ENCODE results near the gene TAS2R3.

TAS2R3 gene

DNA sequence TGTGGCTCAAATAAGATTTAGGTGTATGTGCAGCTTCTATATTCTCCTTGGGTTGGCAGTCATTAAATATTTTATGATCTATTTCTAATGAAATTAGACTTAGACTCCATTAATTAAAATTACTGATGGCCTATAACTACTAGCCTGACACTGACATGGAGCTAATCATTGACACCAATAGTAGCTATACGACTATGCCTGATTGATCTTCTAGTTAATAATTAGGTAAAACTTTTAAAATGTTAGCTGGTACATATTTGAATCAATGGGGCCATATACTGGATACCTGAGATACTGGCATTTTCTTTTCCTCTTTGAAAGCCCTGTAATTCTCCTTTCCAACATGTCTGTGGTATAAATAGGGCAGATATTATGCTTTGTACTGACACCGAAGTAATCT is 41.4 kb upstream of the TAS2R3 start:
- no peak for TF ChIP-seq CTCF (IDR thresholded peaks at IDR 0.05; ENCODE audit: low read depth, low read length, missing control alignments)
- Histone ChIP-seq H3K36me3 (replicated peaks) (no peaks in the 10 kb centered on the region), H3K4me3 (ENCODE audit: low read depth, low read length) (no peak overlapping the region), H3K27me3 (replicated peaks) (no peaks in the 10 kb centered on the region), H3K27ac (no peak overlapping the region)
- DNase-seq = no peak
- in situ Hi-C loops (cut with HindIII; ENCODE audit: low pct_ligation_motif_present, low sequenced_read_pairs) = no loop called here

GRCh38 chr7:141729020-141729419 is 34.9 kb upstream of the TAS2R3 start:
- in situ Hi-C loops (cut with HindIII; ENCODE audit: low pct_ligation_motif_present, low sequenced_read_pairs) = no loop called here
- no peak for TF ChIP-seq CTCF (IDR thresholded peaks at IDR 0.05; ENCODE audit: low read depth, low read length, missing control alignments)
- H3K27me3 ChIP-seq (replicated peaks) = no peaks in the 10 kb centered on the region
- no peak for DNase-seq
- H3K4me3 ChIP-seq (ENCODE audit: low read depth, low read length) = no peak overlapping the region
- no peaks in the 10 kb centered on the region for H3K36me3 ChIP-seq (replicated peaks)
- H3K27ac ChIP-seq = no peak overlapping the region

- Histone ChIP-seq H3K36me3 (replicated peaks) (no peaks in the 10 kb centered on the region), H3K27me3 (replicated peaks) (no peaks in the 10 kb centered on the region), H3K27ac (no peak overlapping the region), H3K4me3 (ENCODE audit: low read depth, low read length) (no peak overlapping the region)
- no peak for DNase-seq
- in situ Hi-C loops (cut with HindIII; ENCODE audit: low pct_ligation_motif_present, low sequenced_read_pairs) = no loop called here
- no peak for TF ChIP-seq CTCF (IDR thresholded peaks at IDR 0.05; ENCODE audit: low read depth, low read length, missing control alignments)
These were observed 32.3 kb upstream of the TAS2R3 start for GRCh38 chr7:141731476-141732149.

DNA sequence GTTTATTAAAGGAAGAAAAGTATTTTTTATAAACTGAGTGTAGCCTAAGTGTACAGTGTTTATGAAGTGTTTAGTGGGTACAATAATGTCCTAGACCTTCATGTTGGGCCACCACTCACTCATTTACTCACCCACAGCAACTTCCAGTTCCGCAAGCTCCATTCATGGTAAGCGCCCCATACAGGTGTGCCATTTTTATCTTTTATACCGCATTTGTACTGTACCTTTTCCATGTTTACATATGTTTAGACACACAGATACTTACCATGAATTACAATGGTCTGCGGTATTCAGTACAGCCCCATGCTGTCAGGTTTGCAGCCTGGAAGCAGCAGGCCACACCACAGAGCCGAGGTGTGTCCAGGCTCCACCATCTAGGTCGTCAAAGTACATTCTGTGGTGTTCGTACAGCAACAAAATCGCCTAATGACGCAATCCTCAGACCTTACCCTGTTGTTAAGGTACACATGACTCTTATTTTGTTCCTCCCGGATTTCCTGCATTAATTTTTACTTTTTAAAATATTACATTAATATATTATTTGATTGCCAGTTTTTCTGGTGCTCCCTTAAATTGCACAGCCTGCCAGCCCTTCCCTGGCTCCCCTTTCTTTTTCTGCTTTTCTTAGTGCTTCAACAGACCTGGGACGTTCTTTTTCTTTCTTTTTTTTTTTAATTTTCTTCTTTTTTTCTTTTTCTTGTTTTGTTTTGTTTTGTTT is 26.6 kb upstream of the TAS2R3 start:
- Histone ChIP-seq H3K27me3 (replicated peaks) (no peaks in the 10 kb centered on the region), H3K4me3 (ENCODE audit: low read depth, low read length) (peak overlapping the region; percentile 99), H3K27ac (peak overlapping the region; percentile 64), H3K36me3 (replicated peaks) (peaks cover 16% of the 10 kb centered on the region)
- no peak for TF ChIP-seq CTCF (IDR thresholded peaks at IDR 0.05; ENCODE audit: low read depth, low read length, missing control alignments)
- in situ Hi-C loops (cut with HindIII; ENCODE audit: low pct_ligation_motif_present, low sequenced_read_pairs) = no loop called here
- no peak for DNase-seq

DNA sequence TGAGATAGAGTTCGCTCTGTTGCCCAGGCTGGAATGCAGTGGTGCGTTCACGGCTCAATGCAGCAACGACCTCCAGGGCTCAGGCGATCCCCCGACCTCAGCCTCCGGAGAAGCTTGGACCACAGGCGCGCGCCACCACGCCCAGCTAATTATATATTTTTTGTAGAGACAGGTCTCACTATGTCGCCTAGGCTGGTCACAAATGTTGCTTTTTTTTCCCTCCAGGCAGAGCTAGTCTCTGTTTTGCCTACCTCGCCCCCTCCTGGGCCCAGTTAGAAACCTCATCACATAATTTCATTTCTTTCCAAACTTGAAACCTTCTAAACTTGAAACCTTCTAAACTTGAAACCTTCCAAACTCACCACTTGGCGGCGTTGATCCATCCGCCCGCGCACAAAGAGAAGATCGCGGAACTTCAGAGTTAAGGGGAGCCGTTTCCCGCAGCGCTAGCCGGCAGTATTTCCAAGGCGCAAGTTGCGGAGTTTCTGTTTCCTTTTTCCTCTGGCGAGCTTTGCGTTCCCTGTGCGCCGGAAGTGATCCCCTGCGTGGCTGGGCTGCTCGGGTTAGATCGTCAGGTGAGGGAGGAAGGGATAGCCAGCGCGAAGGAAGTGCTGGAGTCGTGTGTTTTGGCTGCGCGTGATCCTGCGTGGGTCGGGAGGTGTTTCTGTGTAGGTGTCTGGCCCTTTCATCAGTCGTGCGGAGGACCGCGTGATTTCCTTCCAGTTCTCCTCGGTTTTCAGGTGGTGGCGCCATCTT is 25.9 kb upstream of the TAS2R3 start, which contains the start of gene SSBP1:
SSBP1 (plus strand) TSS at position 523 of the 756 bp plus-strand sequence. CDS start 809 bp downstream, outside the sequence.
- DNase-seq = peak; percentile 94
- H3K27ac ChIP-seq = peak within 1 kb of the TSS; percentile 84
- no peaks in the 10 kb centered on the region for H3K27me3 ChIP-seq (replicated peaks)
- peaks cover 20% of the 10 kb centered on the region for H3K36me3 ChIP-seq (replicated peaks)
- H3K4me3 ChIP-seq (ENCODE audit: low read depth, low read length) = peak within 1 kb of the TSS; percentile 99
- in situ Hi-C loops (cut with HindIII; ENCODE audit: low pct_ligation_motif_present, low sequenced_read_pairs) = no loop called here
- peak; percentile 85 for TF ChIP-seq CTCF (IDR thresholded peaks at IDR 0.05; ENCODE audit: low read depth, low read length, missing control alignments)

All from brain microvascular endothelial cell (primary cell).